PC-9 (cell line): ENCODE measurements around the gene SLC25A4.

ENCODE experiments used
- EZH2 ChIP-seq: fragments of 200-600 bp; sonication (generic); IDR thresholded peaks from 2 replicates; pipeline ENCODE4 v1.8.0; 2017; ENCODE audit warnings: antibody characterized with exemption, low read depth
- TF ChIP-seq, protein P1 (sequence below): fragments of 200-600 bp; sonication (generic); conservative IDR thresholded peaks from 2 replicates; pipeline ENCODE4 v1.6.1; 2017; ENCODE audit warnings: mixed run types, antibody characterized with exemption, mild to moderate bottlenecking, moderate library complexity

DNA sequence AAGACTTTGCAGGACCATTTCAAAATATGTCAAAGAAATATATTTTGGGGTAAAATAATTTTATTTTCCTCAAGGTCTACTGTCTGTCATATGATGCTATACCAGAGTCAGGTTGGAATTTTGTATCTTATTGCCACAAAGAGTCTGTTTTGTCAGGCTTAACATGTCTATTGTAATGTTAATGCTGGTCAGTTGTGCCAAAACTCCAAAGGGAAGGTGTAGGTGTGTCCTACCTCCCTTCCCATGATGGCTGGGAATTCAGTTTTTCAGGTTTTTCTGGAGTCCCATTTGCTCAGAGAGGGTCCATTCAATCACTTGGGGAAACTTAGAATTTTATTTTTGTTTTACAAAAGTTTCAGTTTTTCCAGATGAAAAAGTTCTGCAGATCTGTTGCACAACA lies 33.3 kb upstream of the SLC25A4 start:
- TF ChIP-seq, protein P1, sequence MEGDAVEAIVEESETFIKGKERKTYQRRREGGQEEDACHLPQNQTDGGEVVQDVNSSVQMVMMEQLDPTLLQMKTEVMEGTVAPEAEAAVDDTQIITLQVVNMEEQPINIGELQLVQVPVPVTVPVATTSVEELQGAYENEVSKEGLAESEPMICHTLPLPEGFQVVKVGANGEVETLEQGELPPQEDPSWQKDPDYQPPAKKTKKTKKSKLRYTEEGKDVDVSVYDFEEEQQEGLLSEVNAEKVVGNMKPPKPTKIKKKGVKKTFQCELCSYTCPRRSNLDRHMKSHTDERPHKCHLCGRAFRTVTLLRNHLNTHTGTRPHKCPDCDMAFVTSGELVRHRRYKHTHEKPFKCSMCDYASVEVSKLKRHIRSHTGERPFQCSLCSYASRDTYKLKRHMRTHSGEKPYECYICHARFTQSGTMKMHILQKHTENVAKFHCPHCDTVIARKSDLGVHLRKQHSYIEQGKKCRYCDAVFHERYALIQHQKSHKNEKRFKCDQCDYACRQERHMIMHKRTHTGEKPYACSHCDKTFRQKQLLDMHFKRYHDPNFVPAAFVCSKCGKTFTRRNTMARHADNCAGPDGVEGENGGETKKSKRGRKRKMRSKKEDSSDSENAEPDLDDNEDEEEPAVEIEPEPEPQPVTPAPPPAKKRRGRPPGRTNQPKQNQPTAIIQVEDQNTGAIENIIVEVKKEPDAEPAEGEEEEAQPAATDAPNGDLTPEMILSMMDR, result no peak
- no peak for TF ChIP-seq EZH2
